Colon (tissue), 2 donors: ENCODE measurements around the gene TMEM204.

Experiments used
- FAIRE-seq: peaks from 2 replicates; lab custom pipeline; 2012; peaks lifted over from hg19 to GRCh38; lab: Jason Lieb, UNC
- donor health status: control.
- donor health status: control.

Gene TMEM204

GRCh38 chr16:1499756-1500464 is 33.6 kb upstream of the TMEM204 start:
- FAIRE-seq, result no peak

GRCh38 chr16:1500465-1501150 is 32.9 kb upstream of the TMEM204 start:
- FAIRE-seq, result no peak

- FAIRE-seq, result no peak
These were observed 31.8 kb upstream of the TMEM204 start for GRCh38 chr16:1501630-1502029.

GRCh38 chr16:1502092-1503004 is 31.1 kb upstream of the TMEM204 start:
- no peak for FAIRE-seq

- no peak for FAIRE-seq
These were observed 30.1 kb upstream of the TMEM204 start for GRCh38 chr16:1503110-1503955.

GRCh38 chr16:1505073-1505844 is 28.2 kb upstream of the TMEM204 start:
- FAIRE-seq, result no peak

- no peak for FAIRE-seq
These were observed 27.6 kb upstream of the TMEM204 start for GRCh38 chr16:1505912-1506311.

- no peak for FAIRE-seq
These were observed 26.8 kb upstream of the TMEM204 start for GRCh38 chr16:1506494-1507213.

GRCh38 chr16:1508494-1509187 is 24.8 kb upstream of the TMEM204 start:
- FAIRE-seq, result no peak

- FAIRE-seq, result no peak
These were observed 23.9 kb upstream of the TMEM204 start for GRCh38 chr16:1509307-1510221.

- FAIRE-seq, result no peak
These were observed 23.2 kb upstream of the TMEM204 start for GRCh38 chr16:1510272-1510671.

GRCh38 chr16:1510941-1511351 is 22.5 kb upstream of the TMEM204 start:
- no peak for FAIRE-seq

GRCh38 chr16:1511662-1512569 is 21.6 kb upstream of the TMEM204 start:
- no peak for FAIRE-seq

- FAIRE-seq, result no peak
These were observed 20.7 kb upstream of the TMEM204 start for GRCh38 chr16:1512774-1513173.

- no peak for FAIRE-seq
These were observed 19.0 kb upstream of the TMEM204 start for GRCh38 chr16:1514507-1514906.

GRCh38 chr16:1518626-1519135 is 14.8 kb upstream of the TMEM204 start:
- no peak for FAIRE-seq

- FAIRE-seq, result no peak
These were observed 13.6 kb upstream of the TMEM204 start for GRCh38 chr16:1519831-1520230.
